Measurements from ENCODE around the gene DIP2A.

DIP2A gene

DNA sequence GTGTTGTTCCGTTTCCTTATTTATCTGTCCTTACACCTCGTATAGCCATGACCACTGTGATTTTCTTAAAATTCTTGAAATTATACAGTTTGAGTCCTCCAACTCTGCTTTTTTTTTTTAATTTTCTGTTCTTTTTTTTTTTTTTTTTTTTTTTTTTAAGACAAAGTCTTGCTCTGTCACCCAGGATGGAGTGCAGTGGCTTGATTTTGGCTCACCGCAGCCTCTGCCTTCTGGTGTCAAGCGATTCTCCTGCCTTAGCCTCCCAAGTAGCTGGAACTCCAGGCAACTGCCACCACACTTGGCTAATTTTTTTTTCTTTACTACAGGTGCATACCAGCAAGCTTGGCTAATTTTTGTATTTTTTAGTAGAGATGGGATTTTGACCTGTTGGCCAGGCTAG is 48.9 kb downstream of the DIP2A start:
- Histone ChIP-seq H3K27me3 (ENCODE audit: insufficient read depth, low read depth) (no peaks in the 10 kb centered on the region), H3K4me1 (ENCODE audit: low read depth, poor library complexity, severe bottlenecking) (peaks cover 4% of the 10 kb centered on the region), H3K9ac (no peak overlapping the region), H2AFZ (ENCODE audit: low read depth) (no peak overlapping the region), H3K4me2 (no peak overlapping the region), H3K4me3 (IDR thresholded peaks at IDR 0.05; ENCODE audit: insufficient read depth, low read depth, low read length) (no peak overlapping the region), H3K79me2 (ENCODE audit: insufficient read depth, low read depth) (no peaks in the 10 kb centered on the region), H4K20me1 (ENCODE audit: insufficient read depth) (no peaks in the 10 kb centered on the region), H3K36me3 (ENCODE audit: insufficient read depth) (peaks cover 4% of the 10 kb centered on the region; the same call in 1 of the 2 replicates), H3K27ac (no peak overlapping the region)
- TF ChIP-seq, protein P1, sequence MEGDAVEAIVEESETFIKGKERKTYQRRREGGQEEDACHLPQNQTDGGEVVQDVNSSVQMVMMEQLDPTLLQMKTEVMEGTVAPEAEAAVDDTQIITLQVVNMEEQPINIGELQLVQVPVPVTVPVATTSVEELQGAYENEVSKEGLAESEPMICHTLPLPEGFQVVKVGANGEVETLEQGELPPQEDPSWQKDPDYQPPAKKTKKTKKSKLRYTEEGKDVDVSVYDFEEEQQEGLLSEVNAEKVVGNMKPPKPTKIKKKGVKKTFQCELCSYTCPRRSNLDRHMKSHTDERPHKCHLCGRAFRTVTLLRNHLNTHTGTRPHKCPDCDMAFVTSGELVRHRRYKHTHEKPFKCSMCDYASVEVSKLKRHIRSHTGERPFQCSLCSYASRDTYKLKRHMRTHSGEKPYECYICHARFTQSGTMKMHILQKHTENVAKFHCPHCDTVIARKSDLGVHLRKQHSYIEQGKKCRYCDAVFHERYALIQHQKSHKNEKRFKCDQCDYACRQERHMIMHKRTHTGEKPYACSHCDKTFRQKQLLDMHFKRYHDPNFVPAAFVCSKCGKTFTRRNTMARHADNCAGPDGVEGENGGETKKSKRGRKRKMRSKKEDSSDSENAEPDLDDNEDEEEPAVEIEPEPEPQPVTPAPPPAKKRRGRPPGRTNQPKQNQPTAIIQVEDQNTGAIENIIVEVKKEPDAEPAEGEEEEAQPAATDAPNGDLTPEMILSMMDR (conservative IDR thresholded peaks at IDR 0.05; ENCODE audit: low read depth, low read length) = no peak

DNA sequence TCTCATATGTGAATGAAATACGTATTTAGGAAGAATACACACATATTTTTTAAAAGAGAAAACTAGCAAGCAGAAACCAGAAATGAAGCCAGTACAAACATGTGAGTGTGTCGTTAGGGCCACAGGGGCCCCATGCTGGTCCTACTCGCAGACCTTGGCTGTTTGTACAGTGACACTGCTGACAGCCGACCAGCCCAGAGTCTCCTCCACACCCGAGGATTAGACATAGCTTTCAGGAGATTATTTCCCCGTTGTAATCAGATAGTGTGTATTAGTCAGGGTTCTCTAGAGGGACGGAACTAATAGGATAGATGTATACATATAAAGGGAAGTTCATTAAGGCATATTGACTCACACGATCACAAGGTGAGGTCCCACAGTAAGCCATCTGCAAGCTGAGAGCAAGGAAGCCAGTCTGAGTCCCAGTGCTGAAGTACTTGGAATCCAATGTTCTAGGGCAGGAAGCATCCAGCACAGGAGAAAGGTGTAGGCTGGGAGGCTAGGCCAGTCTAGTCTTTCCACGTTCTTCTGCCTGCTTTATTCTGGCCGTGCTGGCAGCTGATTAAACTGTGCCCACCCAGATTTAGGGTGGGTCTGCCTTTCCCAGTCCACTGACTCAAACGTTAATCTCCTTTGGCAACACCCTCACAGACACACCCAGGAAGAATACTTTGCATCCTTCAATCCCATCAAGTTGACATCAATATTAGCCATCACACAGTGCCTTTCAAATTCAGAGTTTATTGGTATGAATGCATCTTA is 51.2 kb downstream of the DIP2A start:
- peaks cover 4% of the 10 kb centered on the region; the same call in 1 of the 2 replicates for H3K36me3 ChIP-seq (ENCODE audit: insufficient read depth)

DNA sequence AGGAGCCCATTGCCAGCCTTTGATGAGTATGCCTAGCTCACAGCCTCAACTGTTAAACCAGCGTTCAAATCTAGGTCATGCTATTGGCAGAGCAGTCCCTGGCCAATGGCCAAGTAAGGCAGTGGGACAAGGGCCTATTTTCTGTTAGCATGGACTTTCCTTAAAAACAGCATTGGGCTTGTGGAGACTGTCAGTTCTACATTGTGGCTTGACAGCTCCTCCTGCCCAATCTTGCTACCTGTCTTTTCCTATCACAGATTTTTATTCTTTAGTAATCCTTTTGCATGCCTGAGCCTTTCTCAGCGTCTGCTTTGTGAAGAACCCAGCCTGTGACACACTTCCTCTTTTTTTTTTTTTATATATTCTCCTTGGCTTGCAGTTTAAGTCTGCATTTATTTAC is 56.4 kb downstream of the DIP2A start:
- H3K4me2 ChIP-seq = no peak overlapping the region
- no peaks in the 10 kb centered on the region for H3K4me1 ChIP-seq (ENCODE audit: low read depth, poor library complexity, severe bottlenecking)
- no peaks in the 10 kb centered on the region; the same call in 1 of the 2 replicates for H3K36me3 ChIP-seq (ENCODE audit: insufficient read depth)
- no peaks in the 10 kb centered on the region for H4K20me1 ChIP-seq (ENCODE audit: insufficient read depth)
- H3K27ac ChIP-seq = no peak overlapping the region
- H3K79me2 ChIP-seq (ENCODE audit: insufficient read depth, low read depth) = no peaks in the 10 kb centered on the region
- no peaks in the 10 kb centered on the region for H3K27me3 ChIP-seq (ENCODE audit: insufficient read depth, low read depth)
- no peak overlapping the region for H2AFZ ChIP-seq (ENCODE audit: low read depth)
- H3K4me3 ChIP-seq (IDR thresholded peaks at IDR 0.05; ENCODE audit: insufficient read depth, low read depth, low read length) = no peak overlapping the region
- H3K9ac ChIP-seq = no peak overlapping the region
- TF ChIP-seq, protein P1 (conservative IDR thresholded peaks at IDR 0.05; ENCODE audit: low read depth, low read length) = no peak

More for the DNA sequence above, 51.2 kb downstream of the DIP2A start:
- no peak overlapping the region for H3K4me2 ChIP-seq
- no peak overlapping the region for H3K27ac ChIP-seq
- H4K20me1 ChIP-seq (ENCODE audit: insufficient read depth) = no peaks in the 10 kb centered on the region
- no peak overlapping the region for H3K9ac ChIP-seq
- H3K4me1 ChIP-seq (ENCODE audit: low read depth, poor library complexity, severe bottlenecking) = peaks cover 4% of the 10 kb centered on the region
- no peaks in the 10 kb centered on the region for H3K27me3 ChIP-seq (ENCODE audit: insufficient read depth, low read depth)
- no peaks in the 10 kb centered on the region for H3K79me2 ChIP-seq (ENCODE audit: insufficient read depth, low read depth)
- no peak overlapping the region for H2AFZ ChIP-seq (ENCODE audit: low read depth)
- TF ChIP-seq, protein P1 (conservative IDR thresholded peaks at IDR 0.05; ENCODE audit: low read depth, low read length) = no peak
- H3K4me3 ChIP-seq (IDR thresholded peaks at IDR 0.05; ENCODE audit: insufficient read depth, low read depth, low read length) = no peak overlapping the region

DNA sequence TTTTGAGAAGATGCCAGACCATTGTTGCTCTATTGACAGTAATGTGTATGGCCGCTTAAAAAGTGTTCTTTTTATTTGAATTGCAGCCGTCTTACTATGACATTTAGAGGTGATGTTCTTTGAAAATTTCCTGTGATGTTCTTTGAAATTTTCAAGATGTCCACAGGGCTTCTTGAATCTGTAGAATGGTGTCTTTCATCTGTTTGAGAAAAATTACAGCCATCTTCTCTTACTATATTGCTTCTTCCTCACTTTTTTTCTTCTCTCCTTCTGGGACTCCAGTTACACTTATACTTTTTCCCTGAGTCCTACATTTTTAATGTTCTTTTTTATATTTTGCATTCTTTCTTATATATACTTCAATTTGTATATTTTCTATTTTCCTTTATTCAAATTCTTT is 57.4 kb downstream of the DIP2A start:
- no peaks in the 10 kb centered on the region; the same call in 1 of the 2 replicates for H3K36me3 ChIP-seq (ENCODE audit: insufficient read depth)
- no peak overlapping the region for H3K4me2 ChIP-seq

More for the DNA sequence above, 57.4 kb downstream of the DIP2A start:
- no peaks in the 10 kb centered on the region for H4K20me1 ChIP-seq (ENCODE audit: insufficient read depth)
- no peak overlapping the region for H3K27ac ChIP-seq
- H3K4me3 ChIP-seq (IDR thresholded peaks at IDR 0.05; ENCODE audit: insufficient read depth, low read depth, low read length) = no peak overlapping the region
- H3K27me3 ChIP-seq (ENCODE audit: insufficient read depth, low read depth) = no peaks in the 10 kb centered on the region
- no peak overlapping the region for H2AFZ ChIP-seq (ENCODE audit: low read depth)
- H3K4me1 ChIP-seq (ENCODE audit: low read depth, poor library complexity, severe bottlenecking) = no peaks in the 10 kb centered on the region
- TF ChIP-seq, protein P1 (conservative IDR thresholded peaks at IDR 0.05; ENCODE audit: low read depth, low read length) = no peak
- H3K9ac ChIP-seq = no peak overlapping the region
- H3K79me2 ChIP-seq (ENCODE audit: insufficient read depth, low read depth) = no peaks in the 10 kb centered on the region
